Measurements from ENCODE around the gene BAG3.
A peak's percentile ranks its signal among the peaks of the same experiment; 100 is the strongest.
"Not testable (repeated sequence)": the region's sequence is repeated elsewhere in the genome, so short reads cannot be mapped to it uniquely, and the experiment has no call there.

The BAG3 gene

GRCh38 chr10:119652361-119652730, 1.2 kb downstream of the BAG3 start:
- Mint-ChIP-seq H3K4me3 (peak overlapping the region; percentile 84 to 87), H3K4me1 (peaks cover 58% of the 10 kb centered on the region), H3K27ac (peak overlapping the region; percentile 89 to 95), H3K9me3 (no peaks in the 10 kb centered on the region), H3K27me3 (no peaks in the 10 kb centered on the region)
- DNase-seq (no peak), ATAC-seq (peak; percentile 53)

GRCh38 chr10:119653209-119653608, 2.0 kb downstream of the BAG3 start:
- H3K4me1 Mint-ChIP-seq = peaks cover 63% of the 10 kb centered on the region
- H3K4me3 Mint-ChIP-seq = peak overlapping the region; percentile 76 to 84
- H3K9me3 Mint-ChIP-seq = no peaks in the 10 kb centered on the region
- H3K27ac Mint-ChIP-seq = no peak overlapping the region
- ATAC-seq (peak; percentile 27), DNase-seq (no peak)
- H3K27me3 Mint-ChIP-seq = no peaks in the 10 kb centered on the region

GRCh38 chr10:119653916-119654315, 2.7 kb downstream of the BAG3 start:
- Mint-ChIP-seq H3K4me1 (peaks cover 70% of the 10 kb centered on the region), H3K27me3 (no peaks in the 10 kb centered on the region), H3K27ac (no peak overlapping the region), H3K4me3 (peak overlapping the region; percentile 76 to 84), H3K9me3 (no peaks in the 10 kb centered on the region)
- no peak for ATAC-seq
- no peak for DNase-seq

GRCh38 chr10:119654540-119654939, 3.4 kb downstream of the BAG3 start:
- ATAC-seq (no peak), DNase-seq (no peak)
- Mint-ChIP-seq H3K27ac (no peak overlapping the region), H3K4me3 (peak overlapping the region; percentile 76 to 84), H3K27me3 (no peaks in the 10 kb centered on the region), H3K4me1 (peaks cover 76% of the 10 kb centered on the region), H3K9me3 (no peaks in the 10 kb centered on the region)

- DNase-seq (peak in 1 of 2 donors; percentile 32), ATAC-seq (peak; percentile 23)
- Mint-ChIP-seq H3K27ac (peak overlapping the region in 1 of 2 donors; percentile 84), H3K4me1 (peaks cover 71% of the 10 kb centered on the region), H3K9me3 (no peaks in the 10 kb centered on the region), H3K27me3 (no peaks in the 10 kb centered on the region), H3K4me3 (peak overlapping the region; percentile 76 to 84)
These were observed 4.4 kb downstream of the BAG3 start for GRCh38 chr10:119655566-119656001.

- H3K9me3 Mint-ChIP-seq = no peaks in the 10 kb centered on the region
These were observed 5.6 kb downstream of the BAG3 start for GRCh38 chr10:119656760-119657159.

GRCh38 chr10:119657725-119658124, 6.5 kb downstream of the BAG3 start:
- H3K4me3 Mint-ChIP-seq = no peak overlapping the region
- peaks cover 63% of the 10 kb centered on the region for H3K4me1 Mint-ChIP-seq
- H3K27ac Mint-ChIP-seq = peak overlapping the region in 1 of 2 donors; percentile 4
- H3K9me3 Mint-ChIP-seq = no peaks in the 10 kb centered on the region
- no peak for ATAC-seq
- H3K27me3 Mint-ChIP-seq = no peaks in the 10 kb centered on the region
- DNase-seq = no peak

More at GRCh38 chr10:119656760-119657159, 5.6 kb downstream of the BAG3 start:
- H3K4me3 Mint-ChIP-seq = no peak overlapping the region
- no peak for ATAC-seq
- peaks cover 68% of the 10 kb centered on the region for H3K4me1 Mint-ChIP-seq
- no peaks in the 10 kb centered on the region for H3K27me3 Mint-ChIP-seq
- peak overlapping the region in 1 of 2 donors; percentile 83 for H3K27ac Mint-ChIP-seq
- DNase-seq = no peak

GRCh38 chr10:119658274-119658673, 7.1 kb downstream of the BAG3 start:
- Mint-ChIP-seq H3K27ac (no peak overlapping the region), H3K9me3 (no peaks in the 10 kb centered on the region), H3K4me1 (peaks cover 61% of the 10 kb centered on the region), H3K27me3 (no peaks in the 10 kb centered on the region), H3K4me3 (no peak overlapping the region)
- ATAC-seq (no peak), DNase-seq (no peak)

- DNase-seq (no peak), ATAC-seq (no peak)
- Mint-ChIP-seq H3K9me3 (no peaks in the 10 kb centered on the region), H3K4me3 (no peak overlapping the region), H3K27ac (no peak overlapping the region), H3K27me3 (no peaks in the 10 kb centered on the region), H3K4me1 (peaks cover 61% of the 10 kb centered on the region)
These were observed 8.8 kb downstream of the BAG3 start for GRCh38 chr10:119659951-119660350.

GRCh38 chr10:119662076-119662605, 11.0 kb downstream of the BAG3 start:
- DNase-seq, ATAC-seq, H3K9me3 Mint-ChIP-seq, H3K27ac Mint-ChIP-seq, H3K4me3 Mint-ChIP-seq, H3K27me3 Mint-ChIP-seq: not testable (repeated sequence)
- H3K4me1 Mint-ChIP-seq = peaks cover 55% of the 10 kb centered on the region

GRCh38 chr10:119663866-119664698, 12.9 kb downstream of the BAG3 start:
- Mint-ChIP-seq H3K4me1 (peaks cover 48% of the 10 kb centered on the region), H3K27ac (peak overlapping the region in 1 of 2 donors; percentile 15), H3K9me3 (no peaks in the 10 kb centered on the region), H3K27me3 (no peaks in the 10 kb centered on the region), H3K4me3 (peak overlapping the region in 1 of 2 donors; percentile 11)
- ATAC-seq (peak; percentile 52), DNase-seq (no peak)

GRCh38 chr10:119665901-119666708, 14.9 kb downstream of the BAG3 start:
- Mint-ChIP-seq H3K4me3 (no peak overlapping the region), H3K27me3 (no peaks in the 10 kb centered on the region), H3K4me1 (peaks cover 43% of the 10 kb centered on the region), H3K27ac (peak overlapping the region; percentile 77 to 79), H3K9me3 (no peaks in the 10 kb centered on the region)
- DNase-seq (no peak), ATAC-seq (no peak)

- H3K4me1 Mint-ChIP-seq = peaks cover 43% of the 10 kb centered on the region
- no peaks in the 10 kb centered on the region for H3K27me3 Mint-ChIP-seq
- H3K27ac Mint-ChIP-seq = peak overlapping the region in 1 of 2 donors; percentile 77
- DNase-seq = no peak
- no peaks in the 10 kb centered on the region for H3K9me3 Mint-ChIP-seq
- H3K4me3 Mint-ChIP-seq = no peak overlapping the region
- ATAC-seq = no peak
These were observed 15.5 kb downstream of the BAG3 start for GRCh38 chr10:119666709-119667004.

GRCh38 chr10:119667562-119668328, 16.6 kb downstream of the BAG3 start:
- ATAC-seq (peak; percentile 31), DNase-seq (no peak)
- no peaks in the 10 kb centered on the region for H3K9me3 Mint-ChIP-seq
- no peaks in the 10 kb centered on the region for H3K27me3 Mint-ChIP-seq
- H3K27ac Mint-ChIP-seq = peak overlapping the region in 1 of 2 donors; percentile 76
- H3K4me1 Mint-ChIP-seq = peaks cover 43% of the 10 kb centered on the region
- no peak overlapping the region for H3K4me3 Mint-ChIP-seq

- DNase-seq = no peak
- Mint-ChIP-seq H3K27me3 (no peaks in the 10 kb centered on the region), H3K9me3 (no peaks in the 10 kb centered on the region), H3K4me3 (no peak overlapping the region), H3K4me1 (peaks cover 39% of the 10 kb centered on the region), H3K27ac (no peak overlapping the region)
- no peak for ATAC-seq
These were observed 17.3 kb downstream of the BAG3 start for GRCh38 chr10:119668461-119668860.
